Left colon (tissue), 2 donors: Measurements from ENCODE around the gene CCL15. TPM values are rescaled to one million over a fixed set of nuclear protein-coding genes. Genes with fewer than 3 reads are reported as not detected.
"Not testable (repeated sequence)": the region's sequence is repeated elsewhere in the genome, so short reads cannot be mapped to it uniquely, and the experiment has no call there.

Source experiments
- ATAC-seq: fragments of 200-7000 bp; cut with Tn5 transposase; one replicate; pipeline ENCODE4 v1.9.1; 2020; ENCODE audit warnings: mild to moderate bottlenecking, moderate library complexity
- DNase-seq, 2 donors: peaks; one replicate each; pipeline ENCODE4 v3.0.0-alpha.2; 2020
- intact Hi-C, 2 donors: fragments of 100-400 bp; cut with DNase I in 1 of 2; cut with micrococcal nuclease in 1 of 2; formaldehyde crosslinking; loops; one replicate each; pipeline versions ENCODE4 v1.11.2 to v1.14.0; 2022; cut with DNase I, micrococcal nuclease
- total RNA-seq, 2 donors: library from RNA; stranded (reverse); fragmentation: NEBNext Ultra II Directional; extraction: Animal tissue kit (Norgen Biotek cat#: 25700); gene quantifications; one replicate each; pipeline ENCODE4 v1.2.1, GENCODE V29; 2021
- donor health status: DM: no; HTN: no; CAD: no.
- donor health status: DM: yes; HTN: yes; CAD: no.

The CCL15 gene
- total RNA-seq, 2 donors from 2014 or later = 79.8 to 81.3 TPM

DNA sequence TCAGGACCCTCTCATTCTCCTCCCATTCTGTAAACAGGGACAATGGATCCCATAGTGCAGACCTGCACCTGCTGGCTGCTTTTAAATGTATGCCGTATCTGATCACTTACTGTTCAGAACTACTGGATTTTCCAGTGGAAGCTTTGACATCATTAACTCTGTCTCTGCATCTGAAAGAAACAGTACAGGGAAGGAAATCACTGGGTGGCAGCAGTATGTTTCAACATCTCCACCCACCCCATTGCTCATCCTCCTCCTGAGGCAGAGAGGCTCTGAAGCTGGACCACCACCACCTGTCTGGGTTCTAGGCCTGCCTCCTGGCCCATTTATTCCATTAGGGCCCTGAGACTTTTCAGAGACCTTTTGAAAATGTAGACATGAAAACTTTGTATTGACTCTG lies 2.6 kb downstream of the CCL15 start:
- intact Hi-C loops = no loop called here
- no peak for DNase-seq
- no peak for ATAC-seq

DNA sequence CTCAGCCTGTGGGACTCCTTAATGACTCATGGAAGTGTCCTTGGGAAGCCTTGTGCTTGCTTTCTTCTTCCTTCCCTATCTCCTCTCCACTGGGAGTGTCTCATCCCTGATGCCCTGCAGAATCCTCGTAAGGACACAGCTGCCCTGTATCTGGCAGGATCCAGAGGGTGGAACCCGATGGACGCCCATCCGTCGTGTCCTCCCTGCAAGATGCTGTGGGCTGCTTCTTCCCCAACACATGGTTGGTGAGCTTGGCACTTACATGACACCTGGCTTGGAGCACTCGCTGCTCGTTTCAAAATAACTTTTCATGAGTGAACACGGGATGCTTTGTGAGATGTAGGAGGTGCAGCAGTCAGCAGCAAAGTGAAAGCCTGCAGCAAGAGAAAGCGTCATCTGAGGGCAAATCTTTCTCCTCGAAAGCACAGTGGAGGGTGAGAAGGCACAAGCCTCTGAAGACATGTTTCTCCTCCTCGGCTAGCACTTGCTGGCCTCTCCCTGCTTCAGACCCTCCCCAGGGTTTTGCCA lies 3.3 kb downstream of the CCL15 start:
- DNase-seq (no peak), ATAC-seq (no peak)
- intact Hi-C loops = no loop called here

DNA sequence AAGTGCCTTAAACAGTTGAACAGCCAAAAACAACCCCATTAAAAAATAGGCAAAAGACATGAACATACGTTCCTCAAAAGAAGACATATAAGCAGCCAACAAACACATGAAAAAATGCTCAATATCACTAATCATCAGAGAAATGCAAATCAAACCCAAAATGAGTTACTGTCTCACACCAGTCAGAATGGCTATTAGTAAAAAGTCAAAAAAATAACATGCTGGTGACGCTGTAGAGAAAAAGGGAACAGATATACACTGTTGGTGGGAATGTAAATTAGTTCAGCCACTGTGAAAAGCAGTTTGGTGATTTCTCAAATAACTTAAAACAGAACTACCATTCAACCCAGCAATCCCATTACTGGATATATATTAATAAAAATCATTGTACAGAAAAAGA lies 6.0 kb downstream of the CCL15 start:
- DNase-seq, intact Hi-C loops, ATAC-seq: not testable (repeated sequence)

DNA sequence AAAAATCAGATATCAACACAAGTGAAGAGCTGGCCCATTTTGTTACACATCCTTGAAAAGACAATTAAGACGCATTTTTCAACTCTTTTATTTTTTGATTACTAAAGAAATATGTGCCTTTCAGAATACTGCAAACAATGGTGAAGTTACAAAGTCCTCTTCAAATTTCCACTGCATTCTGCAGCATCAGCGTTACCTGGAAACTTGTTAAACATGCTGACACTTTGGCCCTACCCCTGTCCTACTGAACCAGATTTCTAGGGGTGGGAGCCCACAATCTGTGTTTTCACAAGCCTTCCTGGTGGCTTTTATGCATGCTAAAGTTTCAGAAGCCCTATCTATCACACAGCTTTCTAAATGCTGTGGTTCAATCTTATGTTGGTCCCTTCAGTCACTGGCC lies 10.3 kb downstream of the CCL15 start:
- DNase-seq (no peak), ATAC-seq (peak; percentile 58)

DNA sequence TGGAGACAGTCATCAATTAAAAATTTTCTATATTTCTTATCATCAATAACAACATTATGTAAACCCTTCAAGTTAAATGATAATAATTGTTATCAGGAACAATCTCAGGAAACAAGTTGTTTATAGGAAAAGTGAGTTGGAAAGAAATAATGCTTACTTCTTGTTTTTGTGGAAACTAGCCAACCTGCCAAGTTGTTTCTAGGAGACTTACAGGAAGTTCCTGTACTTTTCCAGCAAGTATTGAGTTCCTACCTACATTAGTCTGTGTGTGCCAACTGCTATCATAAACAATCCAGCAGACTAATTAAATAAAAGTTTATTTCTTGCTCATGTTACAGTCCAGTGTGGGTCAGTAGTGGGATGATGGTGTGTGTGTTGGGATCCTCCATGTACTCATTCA lies 13.2 kb downstream of the CCL15 start:
- DNase-seq (no peak), ATAC-seq (peak; percentile 59)
- intact Hi-C loops = no loop called here

More for the DNA sequence above, 10.3 kb downstream of the CCL15 start:
- intact Hi-C loops = no loop called here

DNA sequence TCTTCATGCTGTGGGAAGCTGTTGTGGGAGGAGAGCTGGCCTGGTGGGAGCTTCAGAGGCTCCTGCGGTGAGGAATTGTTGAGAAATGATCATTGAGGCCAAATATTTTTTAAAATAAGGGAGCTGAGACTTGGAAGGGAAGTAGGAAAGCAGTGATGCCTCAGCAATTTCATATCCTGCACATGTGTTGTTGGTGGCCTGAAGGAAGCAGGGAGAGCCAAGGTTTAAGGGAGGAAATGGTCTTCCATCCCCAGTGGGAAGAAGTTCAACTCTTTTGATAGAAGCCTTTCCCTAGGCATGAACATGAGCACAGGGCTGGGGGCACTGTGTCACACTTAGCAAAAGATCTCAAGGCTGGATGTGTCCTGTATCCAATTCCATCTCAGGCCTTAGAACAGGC lies 14.7 kb downstream of the CCL15 start, which contains the start of gene CCL14:
TSS of gene CCL14 (minus strand) at position 87 of the 400 bp plus-strand sequence. CDS start at position 7, 80 bp downstream.
- no peak for DNase-seq
- ATAC-seq = no peak
- intact Hi-C loops = no loop called here

DNA sequence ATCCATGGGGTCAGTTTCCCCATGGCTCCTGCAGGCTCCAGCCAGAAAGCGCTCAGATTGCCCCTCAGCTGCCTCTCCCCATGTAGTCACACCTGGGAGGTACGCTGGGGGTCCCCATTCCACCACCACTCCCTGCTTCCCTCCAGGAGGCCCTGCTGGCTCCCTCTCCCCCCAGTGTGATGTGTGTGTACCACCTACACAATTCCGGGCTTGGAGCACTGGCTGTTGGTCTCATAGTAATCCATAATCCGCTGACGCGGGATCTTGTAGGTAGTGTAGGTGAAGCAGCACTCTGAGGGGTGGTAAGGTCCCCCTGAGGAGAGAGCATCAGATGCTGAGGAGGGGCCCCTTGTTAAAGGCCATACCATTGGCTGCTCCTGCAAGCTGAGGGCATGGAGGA lies 17.2 kb downstream of the CCL15 start:
- no peak for DNase-seq
- intact Hi-C loops = no loop called here

DNA sequence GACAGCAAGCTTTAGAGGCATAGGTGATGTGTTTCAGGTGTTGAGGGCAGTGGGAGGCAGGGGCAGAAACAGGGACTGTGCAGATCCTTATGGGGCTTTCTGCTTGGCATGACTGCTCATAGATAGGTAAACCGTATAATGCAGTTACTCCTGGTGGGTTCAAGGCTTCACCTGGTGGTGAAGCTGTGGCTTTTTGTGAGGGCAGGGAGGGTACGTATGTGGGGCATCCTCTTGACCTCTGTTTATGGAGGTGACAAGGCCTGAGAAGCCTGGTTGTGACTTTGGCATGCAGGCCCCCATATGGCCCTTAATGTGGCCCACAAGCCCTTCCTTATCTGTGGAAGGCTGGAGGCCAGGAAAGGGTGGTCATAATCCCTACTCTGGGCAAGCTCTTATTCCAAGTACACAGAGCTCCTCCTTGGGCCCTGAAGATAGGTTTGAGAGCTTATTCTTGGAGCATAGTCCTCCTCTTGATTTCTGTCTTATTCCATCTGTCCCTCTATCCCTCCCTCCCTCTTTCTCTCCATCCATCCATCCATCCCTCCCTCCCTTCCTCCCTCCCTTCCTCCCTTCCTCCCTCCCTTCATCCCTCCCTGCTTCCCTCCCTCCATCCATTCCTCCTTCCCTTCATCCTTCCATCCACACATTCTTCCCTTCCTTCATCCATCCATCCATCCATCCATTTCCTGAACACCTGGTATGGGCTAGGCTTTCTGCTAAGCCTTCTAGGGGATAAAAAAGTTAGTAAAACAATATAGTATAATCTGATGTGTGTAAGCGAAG lies 18.8 kb downstream of the CCL15 start:
- intact Hi-C loops = no loop called here
- ATAC-seq (peak; percentile 8), DNase-seq (no peak)

More for the DNA sequence above, 17.2 kb downstream of the CCL15 start:
- no peak for ATAC-seq

DNA sequence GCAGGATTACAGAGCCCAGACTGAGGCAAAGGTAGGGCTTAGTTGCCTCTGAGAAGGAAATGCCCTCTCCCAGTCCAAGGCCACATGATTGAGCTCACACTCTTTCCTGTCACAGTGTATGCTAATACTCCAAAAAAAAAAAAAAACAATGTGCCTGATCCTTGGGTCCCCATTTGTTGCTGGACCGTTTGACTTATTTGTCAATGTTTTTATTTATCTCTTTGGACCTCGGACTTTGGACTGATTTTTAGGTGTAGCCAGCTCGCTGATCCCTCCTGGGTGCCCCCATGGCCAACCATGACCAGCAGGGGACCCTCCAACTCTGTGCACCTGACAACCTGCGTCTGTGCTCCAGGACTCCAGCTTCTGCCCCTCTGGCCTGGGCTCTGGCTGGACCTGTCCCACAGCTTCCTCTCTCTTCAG lies 19.4 kb downstream of the CCL15 start:
- DNase-seq = no peak
- intact Hi-C loops = no loop called here
- peak; percentile 60 for ATAC-seq

DNA sequence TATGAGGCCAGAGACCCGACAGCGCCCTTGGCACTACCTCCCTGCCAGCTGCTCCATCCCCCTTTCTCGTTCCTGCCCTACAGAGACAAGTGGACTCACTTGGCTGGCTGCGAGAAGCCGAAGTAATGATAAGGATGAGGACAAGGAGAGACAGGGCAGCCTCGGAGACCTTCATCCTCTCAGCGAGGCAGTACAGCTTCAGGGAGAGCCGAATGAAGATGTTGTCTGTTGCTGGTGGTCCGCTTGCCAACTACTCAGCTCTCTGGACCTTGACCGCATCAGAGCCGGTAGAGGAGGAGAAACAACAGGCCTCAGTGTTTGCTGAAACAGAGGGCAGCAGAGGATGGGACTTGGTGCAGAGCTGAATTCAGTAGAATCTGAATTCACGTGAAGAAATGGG lies 20.1 kb downstream of the CCL15 start, which contains the start of gene CCL16:
TSS of gene CCL16 (minus strand) at position 252 of the 400 bp plus-strand sequence. CDS start at position 175, 77 bp downstream.
- ATAC-seq = no peak
- intact Hi-C loops = no loop called here

DNA sequence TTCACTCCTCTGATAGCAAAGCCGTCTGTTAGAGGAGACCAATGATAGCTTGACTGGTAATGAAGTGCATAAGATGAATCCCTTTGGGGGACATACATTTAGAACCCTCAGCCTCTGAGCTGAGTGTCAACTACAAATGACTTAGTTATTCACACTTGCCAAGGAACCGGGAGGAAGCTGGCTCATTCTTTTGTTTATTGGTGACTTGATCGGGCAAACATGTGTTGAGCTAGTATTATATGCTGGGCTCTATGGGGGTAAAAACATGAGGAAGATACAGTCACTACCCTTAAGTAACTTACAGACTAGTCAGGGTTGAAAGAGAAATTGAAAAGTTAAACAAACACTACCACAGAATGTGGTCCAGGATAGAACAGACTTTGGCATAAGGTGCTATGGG lies 23.0 kb downstream of the CCL15 start:
- no peak for DNase-seq
- intact Hi-C loops = no loop called here
- ATAC-seq = no peak

More for the DNA sequence above, 20.1 kb downstream of the CCL15 start, which contains the start of gene CCL16:
- no peak for DNase-seq

DNA sequence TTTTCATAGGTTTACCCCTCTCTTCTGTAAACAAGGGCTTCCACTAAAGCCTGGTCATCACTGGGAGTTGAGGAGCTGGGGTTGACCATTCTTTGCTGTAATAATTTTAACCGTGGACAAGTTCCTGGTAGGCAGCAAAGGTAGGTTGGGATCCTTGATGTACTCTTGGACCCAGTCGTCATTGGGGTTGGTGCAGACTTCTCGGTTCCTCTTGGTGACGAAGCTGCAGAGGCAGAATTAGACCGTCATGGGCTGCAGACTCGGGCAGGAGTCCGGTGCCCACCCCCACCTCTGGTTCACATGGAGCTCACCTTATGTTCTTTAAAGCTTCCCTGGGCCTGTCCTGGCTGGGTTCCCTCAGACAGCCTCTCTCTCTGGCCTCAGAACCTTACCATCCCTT lies 23.8 kb downstream of the CCL15 start:
- ATAC-seq = no peak
- no peak for DNase-seq
- intact Hi-C loops = no loop called here

DNA sequence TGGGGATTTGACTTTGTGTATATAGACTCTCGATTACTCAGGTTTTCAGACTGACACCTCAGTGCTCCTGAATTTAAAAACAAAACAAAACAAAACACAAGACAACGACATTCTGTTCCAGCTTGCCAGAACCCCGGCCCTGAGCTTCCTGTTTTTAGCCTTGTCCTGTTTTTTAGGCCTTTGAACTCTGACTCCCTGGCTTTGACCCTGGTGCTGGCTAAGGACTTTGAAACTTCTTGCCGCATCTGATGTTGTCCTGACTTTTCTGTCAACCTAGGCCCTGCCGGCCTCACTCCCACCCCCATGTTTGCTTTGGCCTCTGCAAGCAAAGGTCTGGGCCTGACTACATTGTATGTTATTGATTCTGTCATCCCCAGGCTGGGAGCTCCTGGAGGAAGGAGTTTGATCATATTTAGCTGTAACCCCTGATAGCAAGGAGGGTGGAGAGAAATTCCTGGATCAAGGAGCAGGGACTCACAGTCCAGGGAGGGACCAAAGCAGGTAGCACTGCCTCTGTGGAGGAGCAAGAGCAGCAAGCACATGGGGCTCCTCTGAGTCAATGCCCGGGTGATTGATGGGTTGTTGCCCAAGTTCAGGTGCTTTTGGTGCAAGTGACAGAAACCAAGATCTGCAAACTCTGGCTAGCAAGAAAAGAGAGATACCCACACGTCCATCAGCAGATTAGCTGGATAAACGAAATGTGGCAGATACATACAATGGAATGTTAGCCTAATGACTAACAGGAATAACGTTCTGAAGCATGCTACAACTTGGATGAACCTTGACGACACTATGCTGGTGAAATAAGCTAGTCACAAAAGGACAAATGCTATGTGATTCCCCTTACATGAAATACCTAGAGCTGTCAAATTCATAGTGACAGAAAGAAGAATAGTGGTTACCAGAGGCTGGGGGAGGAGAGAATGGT lies 27.8 kb downstream of the CCL15 start:
- intact Hi-C loops = no loop called here

DNA sequence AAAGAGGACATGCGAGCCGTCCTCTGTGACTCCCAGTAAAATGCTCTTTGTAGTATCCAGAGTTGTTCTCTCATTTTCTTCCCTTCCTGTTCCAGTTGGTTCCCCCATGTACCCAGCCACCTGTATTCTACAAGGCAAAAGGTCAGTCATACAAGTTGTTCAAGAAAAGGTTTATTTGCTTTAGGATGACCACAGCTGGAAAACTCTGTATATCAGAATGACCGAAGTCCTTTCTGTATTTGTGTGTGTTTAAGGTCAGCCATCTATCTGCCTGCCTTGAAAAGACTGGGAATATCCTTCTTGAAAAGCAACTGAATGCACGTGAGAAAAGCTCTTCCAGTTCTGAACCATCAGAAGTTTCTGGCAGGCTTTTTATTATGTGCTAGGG lies 28.4 kb downstream of the CCL15 start:
- DNase-seq = no peak
- intact Hi-C loops = no loop called here
- ATAC-seq = peak; percentile 33

More for the DNA sequence above, 27.8 kb downstream of the CCL15 start:
- no peak for DNase-seq
- peak; percentile 31 for ATAC-seq

DNA sequence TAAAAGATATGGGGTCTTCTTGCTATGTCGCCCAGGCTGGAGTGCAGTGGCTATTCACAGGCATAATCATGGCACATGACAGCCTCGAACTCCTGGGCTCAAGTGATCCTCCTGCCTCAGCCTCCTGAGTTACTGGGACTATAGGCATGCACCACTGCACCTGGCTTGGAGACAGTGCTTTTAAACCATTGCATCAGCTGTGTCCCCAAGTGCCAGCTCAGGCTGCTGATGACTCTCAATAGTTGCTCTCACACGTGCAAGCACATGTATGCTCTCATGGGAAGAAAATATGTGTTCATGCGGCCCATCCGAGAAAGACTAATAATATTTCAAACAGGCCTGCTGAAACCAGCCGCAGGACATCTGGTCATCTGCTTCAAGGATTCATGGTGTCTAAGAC lies 28.8 kb downstream of the CCL15 start:
- intact Hi-C loops = no loop called here
- DNase-seq = no peak

DNA sequence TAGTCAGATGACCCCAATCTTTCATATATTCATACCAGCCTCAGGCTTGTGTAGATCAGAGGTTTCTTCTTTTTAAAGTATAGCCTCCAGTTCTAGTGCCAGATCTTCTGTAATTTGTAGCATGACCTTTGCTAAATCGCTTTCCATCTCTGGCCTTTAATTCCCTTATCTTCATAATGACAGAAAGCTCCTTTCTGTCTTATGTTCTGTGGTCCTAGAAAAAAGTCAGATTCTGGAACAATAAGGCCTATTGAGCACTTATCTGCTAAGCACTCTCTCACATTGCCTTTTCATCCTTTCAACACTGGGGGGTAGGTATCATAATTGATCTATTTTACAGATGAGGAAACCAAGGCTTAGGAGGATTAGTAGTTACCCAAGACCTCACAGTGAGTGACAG lies 29.3 kb downstream of the CCL15 start:
- DNase-seq = no peak
- ATAC-seq = no peak
- intact Hi-C loops = no loop called here

More for the DNA sequence above, 28.8 kb downstream of the CCL15 start:
- no peak for ATAC-seq

DNA sequence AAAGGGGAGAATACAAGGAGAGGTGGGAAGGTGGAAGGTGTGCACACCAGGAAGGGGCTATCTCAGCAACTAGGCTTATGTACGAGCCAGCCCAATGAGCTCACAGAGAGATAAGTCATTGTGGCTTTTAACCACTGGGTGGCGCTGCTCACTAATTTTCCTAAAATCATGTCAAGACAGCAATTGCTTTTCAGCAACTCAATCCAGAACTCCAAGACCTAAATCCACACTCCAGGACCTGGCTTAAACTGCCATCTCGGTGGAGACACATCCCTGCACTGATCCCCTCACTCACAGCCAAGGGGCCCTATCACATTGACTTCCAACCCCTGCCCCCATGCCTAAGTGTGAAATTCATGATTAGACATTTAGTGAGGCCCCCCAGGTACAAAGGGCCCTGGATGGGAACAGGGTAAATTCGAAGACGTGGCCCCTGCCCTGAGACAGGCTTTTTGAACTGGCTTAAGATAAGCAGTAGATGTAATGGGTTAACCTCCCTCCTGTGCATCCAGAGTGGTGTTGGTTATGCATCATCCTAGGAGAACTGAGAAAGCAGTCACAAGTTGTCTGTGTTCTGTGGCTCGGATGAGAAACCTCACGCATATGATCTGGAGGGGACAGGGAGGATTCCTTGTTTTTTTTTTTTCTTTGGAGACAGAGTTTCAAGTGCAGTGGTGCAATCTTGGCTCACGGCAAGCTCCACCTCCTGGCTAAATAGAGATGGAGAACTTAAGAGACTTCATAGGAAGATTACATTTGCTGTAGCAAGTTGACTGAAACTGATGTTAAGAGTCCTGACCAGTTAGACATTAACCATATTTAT lies 31.6 kb downstream of the CCL15 start:
- DNase-seq (peak; percentile 57 to 85), ATAC-seq (peak; percentile 80)
- intact Hi-C loops = loop anchor here (2.0 to 10.0 kb wide), 3 partner anchors 175 to 515 kb away; partner anchors contain the start of gene ZNHIT3 (in 1 of the 2)

DNA sequence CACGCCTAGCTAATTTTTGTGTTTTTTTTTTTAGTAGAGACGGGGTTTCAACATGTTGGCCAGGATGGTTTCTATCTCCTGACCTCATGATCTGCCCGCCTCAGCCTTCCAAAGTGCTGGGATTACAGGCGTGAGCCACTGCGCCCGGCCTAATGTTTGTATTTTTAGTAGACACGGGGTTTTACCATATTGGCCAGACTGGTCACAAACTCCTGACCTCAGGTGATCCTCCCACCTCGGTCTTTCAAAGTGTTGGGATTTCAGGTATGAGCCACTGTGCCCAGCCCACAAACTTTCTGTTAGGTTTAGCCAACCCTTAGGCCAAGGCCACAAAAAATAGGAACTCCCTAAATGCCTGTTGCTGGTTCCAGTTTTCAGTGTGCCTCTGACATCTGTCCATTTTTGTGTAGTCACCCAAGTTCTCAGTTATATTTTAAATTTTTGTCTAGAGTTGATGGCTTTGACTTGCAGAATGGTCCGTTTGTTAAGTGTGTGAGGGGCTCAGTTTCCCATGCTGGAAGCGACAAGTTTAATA lies 32.8 kb downstream of the CCL15 start:
- intact Hi-C loops = loop anchor here (2.0 to 10.0 kb wide), 3 partner anchors 176 to 516 kb away; partner anchors contain the start of gene ZNHIT3 (in 1 of the 2)
- ATAC-seq (no peak), DNase-seq (no peak)
